Measurements from ENCODE around the gene SAP30BP.

DNA sequence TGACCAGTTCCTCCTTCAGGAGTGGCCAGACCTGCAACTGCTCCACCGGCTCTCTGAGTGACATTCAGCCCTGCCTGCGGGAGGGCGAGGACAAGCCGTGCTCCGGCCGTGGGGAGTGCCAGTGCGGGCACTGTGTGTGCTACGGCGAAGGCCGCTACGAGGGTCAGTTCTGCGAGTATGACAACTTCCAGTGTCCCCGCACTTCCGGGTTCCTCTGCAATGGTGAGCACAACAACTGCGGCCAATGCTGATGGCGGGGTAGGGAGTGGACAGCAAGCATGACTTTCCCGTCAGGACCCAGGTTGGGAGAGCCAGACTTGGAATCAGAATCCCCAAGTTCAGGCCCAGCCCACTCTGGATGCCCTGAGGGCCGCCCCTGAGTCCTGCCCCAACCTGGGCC lies 66.3 kb downstream of the SAP30BP start:
- TF ChIP-seq, protein P1, sequence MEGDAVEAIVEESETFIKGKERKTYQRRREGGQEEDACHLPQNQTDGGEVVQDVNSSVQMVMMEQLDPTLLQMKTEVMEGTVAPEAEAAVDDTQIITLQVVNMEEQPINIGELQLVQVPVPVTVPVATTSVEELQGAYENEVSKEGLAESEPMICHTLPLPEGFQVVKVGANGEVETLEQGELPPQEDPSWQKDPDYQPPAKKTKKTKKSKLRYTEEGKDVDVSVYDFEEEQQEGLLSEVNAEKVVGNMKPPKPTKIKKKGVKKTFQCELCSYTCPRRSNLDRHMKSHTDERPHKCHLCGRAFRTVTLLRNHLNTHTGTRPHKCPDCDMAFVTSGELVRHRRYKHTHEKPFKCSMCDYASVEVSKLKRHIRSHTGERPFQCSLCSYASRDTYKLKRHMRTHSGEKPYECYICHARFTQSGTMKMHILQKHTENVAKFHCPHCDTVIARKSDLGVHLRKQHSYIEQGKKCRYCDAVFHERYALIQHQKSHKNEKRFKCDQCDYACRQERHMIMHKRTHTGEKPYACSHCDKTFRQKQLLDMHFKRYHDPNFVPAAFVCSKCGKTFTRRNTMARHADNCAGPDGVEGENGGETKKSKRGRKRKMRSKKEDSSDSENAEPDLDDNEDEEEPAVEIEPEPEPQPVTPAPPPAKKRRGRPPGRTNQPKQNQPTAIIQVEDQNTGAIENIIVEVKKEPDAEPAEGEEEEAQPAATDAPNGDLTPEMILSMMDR (conservative IDR thresholded peaks at IDR 0.05; ENCODE audit: low read depth in 2 of 2), result no peak
- TF ChIP-seq POLR2AphosphoS5 (IDR thresholded peaks at IDR 0.05; ENCODE audit: low read depth), result no peak
- TF ChIP-seq EZH2 (IDR thresholded peaks at IDR 0.05; ENCODE audit: low read depth, unreplicated experiment), result no peak
- no peak for TF ChIP-seq CREB1 (CRISPR knock-in tag; IDR thresholded peaks at IDR 0.05; ENCODE audit: low read depth)
- TF ChIP-seq, protein P2, sequence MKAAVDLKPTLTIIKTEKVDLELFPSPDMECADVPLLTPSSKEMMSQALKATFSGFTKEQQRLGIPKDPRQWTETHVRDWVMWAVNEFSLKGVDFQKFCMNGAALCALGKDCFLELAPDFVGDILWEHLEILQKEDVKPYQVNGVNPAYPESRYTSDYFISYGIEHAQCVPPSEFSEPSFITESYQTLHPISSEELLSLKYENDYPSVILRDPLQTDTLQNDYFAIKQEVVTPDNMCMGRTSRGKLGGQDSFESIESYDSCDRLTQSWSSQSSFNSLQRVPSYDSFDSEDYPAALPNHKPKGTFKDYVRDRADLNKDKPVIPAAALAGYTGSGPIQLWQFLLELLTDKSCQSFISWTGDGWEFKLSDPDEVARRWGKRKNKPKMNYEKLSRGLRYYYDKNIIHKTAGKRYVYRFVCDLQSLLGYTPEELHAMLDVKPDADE (IDR thresholded peaks at IDR 0.05), result no peak
- TF ChIP-seq JUNB (IDR thresholded peaks at IDR 0.05; ENCODE audit: unreplicated experiment), result no peak
- TF ChIP-seq, protein P3, sequence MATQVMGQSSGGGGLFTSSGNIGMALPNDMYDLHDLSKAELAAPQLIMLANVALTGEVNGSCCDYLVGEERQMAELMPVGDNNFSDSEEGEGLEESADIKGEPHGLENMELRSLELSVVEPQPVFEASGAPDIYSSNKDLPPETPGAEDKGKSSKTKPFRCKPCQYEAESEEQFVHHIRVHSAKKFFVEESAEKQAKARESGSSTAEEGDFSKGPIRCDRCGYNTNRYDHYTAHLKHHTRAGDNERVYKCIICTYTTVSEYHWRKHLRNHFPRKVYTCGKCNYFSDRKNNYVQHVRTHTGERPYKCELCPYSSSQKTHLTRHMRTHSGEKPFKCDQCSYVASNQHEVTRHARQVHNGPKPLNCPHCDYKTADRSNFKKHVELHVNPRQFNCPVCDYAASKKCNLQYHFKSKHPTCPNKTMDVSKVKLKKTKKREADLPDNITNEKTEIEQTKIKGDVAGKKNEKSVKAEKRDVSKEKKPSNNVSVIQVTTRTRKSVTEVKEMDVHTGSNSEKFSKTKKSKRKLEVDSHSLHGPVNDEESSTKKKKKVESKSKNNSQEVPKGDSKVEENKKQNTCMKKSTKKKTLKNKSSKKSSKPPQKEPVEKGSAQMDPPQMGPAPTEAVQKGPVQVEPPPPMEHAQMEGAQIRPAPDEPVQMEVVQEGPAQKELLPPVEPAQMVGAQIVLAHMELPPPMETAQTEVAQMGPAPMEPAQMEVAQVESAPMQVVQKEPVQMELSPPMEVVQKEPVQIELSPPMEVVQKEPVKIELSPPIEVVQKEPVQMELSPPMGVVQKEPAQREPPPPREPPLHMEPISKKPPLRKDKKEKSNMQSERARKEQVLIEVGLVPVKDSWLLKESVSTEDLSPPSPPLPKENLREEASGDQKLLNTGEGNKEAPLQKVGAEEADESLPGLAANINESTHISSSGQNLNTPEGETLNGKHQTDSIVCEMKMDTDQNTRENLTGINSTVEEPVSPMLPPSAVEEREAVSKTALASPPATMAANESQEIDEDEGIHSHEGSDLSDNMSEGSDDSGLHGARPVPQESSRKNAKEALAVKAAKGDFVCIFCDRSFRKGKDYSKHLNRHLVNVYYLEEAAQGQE (IDR thresholded peaks at IDR 0.05; ENCODE audit: unreplicated experiment), result no peak
- TF ChIP-seq ZNF331 (CRISPR knock-in tag; IDR thresholded peaks at IDR 0.05; ENCODE audit: low read depth), result no peak
- TF ChIP-seq EZH2phosphoT487 (IDR thresholded peaks at IDR 0.05; ENCODE audit: unreplicated experiment), result no peak
- no peak for TF ChIP-seq NANOG (IDR thresholded peaks at IDR 0.05; ENCODE audit: borderline replicate concordance)
- TF ChIP-seq STAT1 (IDR thresholded peaks at IDR 0.05; ENCODE audit: unreplicated experiment), result no peak
- TF ChIP-seq ZNF114 (CRISPR knock-in tag; IDR thresholded peaks at IDR 0.05), result no peak
- TF ChIP-seq, protein P4, sequence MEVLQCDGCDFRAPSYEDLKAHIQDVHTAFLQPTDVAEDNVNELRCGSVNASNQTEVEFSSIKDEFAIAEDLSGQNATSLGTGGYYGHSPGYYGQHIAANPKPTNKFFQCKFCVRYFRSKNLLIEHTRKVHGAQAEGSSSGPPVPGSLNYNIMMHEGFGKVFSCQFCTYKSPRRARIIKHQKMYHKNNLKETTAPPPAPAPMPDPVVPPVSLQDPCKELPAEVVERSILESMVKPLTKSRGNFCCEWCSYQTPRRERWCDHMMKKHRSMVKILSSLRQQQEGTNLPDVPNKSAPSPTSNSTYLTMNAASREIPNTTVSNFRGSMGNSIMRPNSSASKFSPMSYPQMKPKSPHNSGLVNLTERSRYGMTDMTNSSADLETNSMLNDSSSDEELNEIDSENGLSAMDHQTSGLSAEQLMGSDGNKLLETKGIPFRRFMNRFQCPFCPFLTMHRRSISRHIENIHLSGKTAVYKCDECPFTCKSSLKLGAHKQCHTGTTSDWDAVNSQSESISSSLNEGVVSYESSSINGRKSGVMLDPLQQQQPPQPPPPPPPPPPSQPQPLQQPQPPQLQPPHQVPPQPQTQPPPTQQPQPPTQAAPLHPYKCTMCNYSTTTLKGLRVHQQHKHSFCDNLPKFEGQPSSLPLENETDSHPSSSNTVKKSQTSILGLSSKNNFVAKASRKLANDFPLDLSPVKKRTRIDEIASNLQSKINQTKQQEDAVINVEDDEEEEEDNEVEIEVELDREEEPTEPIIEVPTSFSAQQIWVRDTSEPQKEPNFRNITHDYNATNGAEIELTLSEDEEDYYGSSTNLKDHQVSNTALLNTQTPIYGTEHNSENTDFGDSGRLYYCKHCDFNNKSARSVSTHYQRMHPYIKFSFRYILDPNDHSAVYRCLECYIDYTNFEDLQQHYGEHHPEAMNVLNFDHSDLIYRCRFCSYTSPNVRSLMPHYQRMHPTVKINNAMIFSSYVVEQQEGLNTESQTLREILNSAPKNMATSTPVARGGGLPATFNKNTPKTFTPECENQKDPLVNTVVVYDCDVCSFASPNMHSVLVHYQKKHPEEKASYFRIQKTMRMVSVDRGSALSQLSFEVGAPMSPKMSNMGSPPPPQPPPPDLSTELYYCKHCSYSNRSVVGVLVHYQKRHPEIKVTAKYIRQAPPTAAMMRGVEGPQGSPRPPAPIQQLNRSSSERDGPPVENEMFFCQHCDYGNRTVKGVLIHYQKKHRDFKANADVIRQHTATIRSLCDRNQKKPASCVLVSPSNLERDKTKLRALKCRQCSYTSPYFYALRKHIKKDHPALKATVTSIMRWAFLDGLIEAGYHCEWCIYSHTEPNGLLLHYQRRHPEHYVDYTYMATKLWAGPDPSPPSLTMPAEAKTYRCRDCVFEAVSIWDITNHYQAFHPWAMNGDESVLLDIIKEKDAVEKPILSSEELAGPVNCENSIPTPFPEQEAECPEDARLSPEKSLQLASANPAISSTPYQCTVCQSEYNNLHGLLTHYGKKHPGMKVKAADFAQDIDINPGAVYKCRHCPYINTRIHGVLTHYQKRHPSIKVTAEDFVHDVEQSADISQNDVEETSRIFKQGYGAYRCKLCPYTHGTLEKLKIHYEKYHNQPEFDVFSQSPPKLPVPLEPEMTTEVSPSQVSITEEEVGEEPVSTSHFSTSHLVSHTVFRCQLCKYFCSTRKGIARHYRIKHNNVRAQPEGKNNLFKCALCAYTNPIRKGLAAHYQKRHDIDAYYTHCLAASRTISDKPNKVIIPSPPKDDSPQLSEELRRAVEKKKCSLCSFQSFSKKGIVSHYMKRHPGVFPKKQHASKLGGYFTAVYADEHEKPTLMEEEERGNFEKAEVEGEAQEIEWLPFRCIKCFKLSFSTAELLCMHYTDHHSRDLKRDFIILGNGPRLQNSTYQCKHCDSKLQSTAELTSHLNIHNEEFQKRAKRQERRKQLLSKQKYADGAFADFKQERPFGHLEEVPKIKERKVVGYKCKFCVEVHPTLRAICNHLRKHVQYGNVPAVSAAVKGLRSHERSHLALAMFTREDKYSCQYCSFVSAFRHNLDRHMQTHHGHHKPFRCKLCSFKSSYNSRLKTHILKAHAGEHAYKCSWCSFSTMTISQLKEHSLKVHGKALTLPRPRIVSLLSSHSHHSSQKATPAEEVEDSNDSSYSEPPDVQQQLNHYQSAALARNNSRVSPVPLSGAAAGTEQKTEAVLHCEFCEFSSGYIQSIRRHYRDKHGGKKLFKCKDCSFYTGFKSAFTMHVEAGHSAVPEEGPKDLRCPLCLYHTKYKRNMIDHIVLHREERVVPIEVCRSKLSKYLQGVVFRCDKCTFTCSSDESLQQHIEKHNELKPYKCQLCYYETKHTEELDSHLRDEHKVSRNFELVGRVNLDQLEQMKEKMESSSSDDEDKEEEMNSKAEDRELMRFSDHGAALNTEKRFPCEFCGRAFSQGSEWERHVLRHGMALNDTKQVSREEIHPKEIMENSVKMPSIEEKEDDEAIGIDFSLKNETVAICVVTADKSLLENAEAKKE (CRISPR knock-in tag; IDR thresholded peaks at IDR 0.05), result no peak

All from GM23338 (cell line).